ENCODE results near the gene MAEA.

GRCh38 chr4:1312821-1313640, 23.3 kb downstream of the MAEA start:
- TF ChIP-seq CTCF (IDR thresholded peaks at IDR 0.05; ENCODE audit: low read depth, low read length) = no peak
- TF ChIP-seq, protein P1, sequence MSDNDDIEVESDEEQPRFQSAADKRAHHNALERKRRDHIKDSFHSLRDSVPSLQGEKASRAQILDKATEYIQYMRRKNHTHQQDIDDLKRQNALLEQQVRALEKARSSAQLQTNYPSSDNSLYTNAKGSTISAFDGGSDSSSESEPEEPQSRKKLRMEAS (IDR thresholded peaks at IDR 0.05; ENCODE audit: low read depth, low read length) = no peak

Measured in NB4 (cell line).